ENCODE measurements around the gene PIP4K2A.

The PIP4K2A gene

GRCh38 chr10:22690614-22691431, 23.6 kb downstream of the PIP4K2A start:
- H3K9ac ChIP-seq (ENCODE audit: low read length) = no peak overlapping the region
- TF ChIP-seq CTCF (IDR thresholded peaks at IDR 0.05; ENCODE audit: low read depth, low read length) = no peak
- no peak for TF ChIP-seq EZH2phosphoT487 (IDR thresholded peaks at IDR 0.05; ENCODE audit: low read depth)
- peaks cover 94% of the 10 kb centered on the region for H3K79me2 ChIP-seq (ENCODE audit: low read length)

GRCh38 chr10:22690158-22690557, 24.2 kb downstream of the PIP4K2A start:
- peaks cover 19% of the 10 kb centered on the region for H4K20me1 ChIP-seq (ENCODE audit: insufficient read depth, low read length)
- H3K9ac ChIP-seq (ENCODE audit: low read length) = no peak overlapping the region
- no peak overlapping the region for H2AFZ ChIP-seq (ENCODE audit: low read depth, low read length)
- peaks cover 31% of the 10 kb centered on the region for H3K4me1 ChIP-seq (ENCODE audit: low read length)
- peak overlapping the region; percentile 40 for H3K4me2 ChIP-seq (ENCODE audit: low read length)
- peak overlapping the region; percentile 2; the same call in 1 of the 2 replicates for H3K27ac ChIP-seq (ENCODE audit: low read length)
- H3K9me3 ChIP-seq (ENCODE audit: insufficient read depth, low read length) = no peaks in the 10 kb centered on the region
- peaks cover 94% of the 10 kb centered on the region for H3K79me2 ChIP-seq (ENCODE audit: low read length)
- H3K27me3 ChIP-seq (ENCODE audit: low read depth, low read length) = no peaks in the 10 kb centered on the region
- H3K4me3 ChIP-seq (ENCODE audit: low read length) = no peak overlapping the region
- peaks cover 6% of the 10 kb centered on the region for H3K36me3 ChIP-seq (replicated peaks; ENCODE audit: low read depth, low read length)
- no peak for TF ChIP-seq CTCF (IDR thresholded peaks at IDR 0.05; ENCODE audit: low read depth, low read length)
- TF ChIP-seq EZH2phosphoT487 (IDR thresholded peaks at IDR 0.05; ENCODE audit: low read depth) = no peak

More at GRCh38 chr10:22690614-22691431, 23.6 kb downstream of the PIP4K2A start:
- Histone ChIP-seq H2AFZ (ENCODE audit: low read depth, low read length) (no peak overlapping the region), H3K4me1 (ENCODE audit: low read length) (peaks cover 30% of the 10 kb centered on the region), H4K20me1 (ENCODE audit: insufficient read depth, low read length) (peaks cover 19% of the 10 kb centered on the region), H3K27ac (ENCODE audit: low read length) (peak overlapping the region; percentile 2; the same call in 1 of the 2 replicates), H3K36me3 (replicated peaks; ENCODE audit: low read depth, low read length) (peaks cover 6% of the 10 kb centered on the region), H3K4me3 (ENCODE audit: low read length) (no peak overlapping the region), H3K9me3 (ENCODE audit: insufficient read depth, low read length) (no peaks in the 10 kb centered on the region), H3K27me3 (ENCODE audit: low read depth, low read length) (no peaks in the 10 kb centered on the region), H3K4me2 (ENCODE audit: low read length) (peak overlapping the region; percentile 40)

- H3K79me2 ChIP-seq (ENCODE audit: low read length) = peaks cover 95% of the 10 kb centered on the region
- no peak overlapping the region for H3K27ac ChIP-seq (ENCODE audit: low read length)
These were observed 28.0 kb downstream of the PIP4K2A start for GRCh38 chr10:22686347-22686746.

More at GRCh38 chr10:22686347-22686746, 28.0 kb downstream of the PIP4K2A start:
- Histone ChIP-seq H3K27me3 (ENCODE audit: low read depth, low read length) (no peaks in the 10 kb centered on the region), H3K36me3 (replicated peaks; ENCODE audit: low read depth, low read length) (no peaks in the 10 kb centered on the region), H2AFZ (ENCODE audit: low read depth, low read length) (no peak overlapping the region), H3K9ac (ENCODE audit: low read length) (no peak overlapping the region), H3K9me3 (ENCODE audit: insufficient read depth, low read length) (no peaks in the 10 kb centered on the region), H3K4me3 (ENCODE audit: low read length) (no peak overlapping the region), H4K20me1 (ENCODE audit: insufficient read depth, low read length) (peaks cover 26% of the 10 kb centered on the region), H3K4me1 (ENCODE audit: low read length) (peaks cover 52% of the 10 kb centered on the region), H3K4me2 (ENCODE audit: low read length) (no peak overlapping the region)
- TF ChIP-seq EZH2phosphoT487 (IDR thresholded peaks at IDR 0.05; ENCODE audit: low read depth) (no peak), CTCF (IDR thresholded peaks at IDR 0.05; ENCODE audit: low read depth, low read length) (no peak)
